ENCODE measurements around the gene PNKP.
A peak's percentile ranks its signal among the peaks of the same experiment; 100 is the strongest.

Gene PNKP

GRCh38 chr19:49860336-49861102, 6.9 kb downstream of the PNKP start:
- no peak for DNase-seq (ENCODE audit: low read depth in 2 of 2)

GRCh38 chr19:49859682-49860335, 7.6 kb downstream of the PNKP start:
- no peak for DNase-seq (ENCODE audit: low read depth in 2 of 2)

- no peak for DNase-seq (ENCODE audit: low read depth in 2 of 2)
These were observed 9.0 kb downstream of the PNKP start for GRCh38 chr19:49858088-49858985.

GRCh38 chr19:49857838-49858087, 9.6 kb downstream of the PNKP start:
- no peak for DNase-seq (ENCODE audit: low read depth in 2 of 2)

GRCh38 chr19:49857061-49857837, 10.1 kb downstream of the PNKP start:
- no peak for DNase-seq (ENCODE audit: low read depth in 2 of 2)

- no peak for DNase-seq (ENCODE audit: low read depth in 2 of 2)
These were observed 10.8 kb downstream of the PNKP start for GRCh38 chr19:49856574-49857021.

- no peak for DNase-seq (ENCODE audit: low read depth in 2 of 2)
These were observed 11.5 kb downstream of the PNKP start for GRCh38 chr19:49855676-49856573.

- no peak for DNase-seq (ENCODE audit: low read depth in 2 of 2)
These were observed 12.1 kb downstream of the PNKP start for GRCh38 chr19:49855277-49855675.

GRCh38 chr19:49854378-49855263, 12.8 kb downstream of the PNKP start:
- no peak for DNase-seq (ENCODE audit: low read depth in 2 of 2)

- DNase-seq (ENCODE audit: low read depth in 2 of 2), result no peak
These were observed 13.5 kb downstream of the PNKP start for GRCh38 chr19:49853852-49854377.

GRCh38 chr19:49852631-49853126, 14.7 kb downstream of the PNKP start:
- no peak for DNase-seq (ENCODE audit: low read depth in 2 of 2)

- DNase-seq (ENCODE audit: low read depth in 2 of 2), result no peak
These were observed 15.7 kb downstream of the PNKP start for GRCh38 chr19:49851456-49852259.

- peak; percentile 84 for DNase-seq (ENCODE audit: low read depth in 2 of 2)
These were observed 16.7 kb downstream of the PNKP start, which contains the start of gene PTOV1 for GRCh38 chr19:49850487-49851342. PTOV1 (plus strand) TSS chr19:49851159.

GRCh38 chr19:49850221-49850486, 17.2 kb downstream of the PNKP start:
- DNase-seq (ENCODE audit: low read depth in 2 of 2), result no peak

- DNase-seq (ENCODE audit: low read depth in 2 of 2), result no peak
These were observed 17.7 kb downstream of the PNKP start for GRCh38 chr19:49849433-49850220.

- no peak for DNase-seq (ENCODE audit: low read depth in 2 of 2)
These were observed 18.4 kb downstream of the PNKP start for GRCh38 chr19:49848938-49849337.

Measured in fibroblast of skin of left quadriceps (primary cell).